ENCODE measurements around the gene BCL11B.

The BCL11B gene

DNA sequence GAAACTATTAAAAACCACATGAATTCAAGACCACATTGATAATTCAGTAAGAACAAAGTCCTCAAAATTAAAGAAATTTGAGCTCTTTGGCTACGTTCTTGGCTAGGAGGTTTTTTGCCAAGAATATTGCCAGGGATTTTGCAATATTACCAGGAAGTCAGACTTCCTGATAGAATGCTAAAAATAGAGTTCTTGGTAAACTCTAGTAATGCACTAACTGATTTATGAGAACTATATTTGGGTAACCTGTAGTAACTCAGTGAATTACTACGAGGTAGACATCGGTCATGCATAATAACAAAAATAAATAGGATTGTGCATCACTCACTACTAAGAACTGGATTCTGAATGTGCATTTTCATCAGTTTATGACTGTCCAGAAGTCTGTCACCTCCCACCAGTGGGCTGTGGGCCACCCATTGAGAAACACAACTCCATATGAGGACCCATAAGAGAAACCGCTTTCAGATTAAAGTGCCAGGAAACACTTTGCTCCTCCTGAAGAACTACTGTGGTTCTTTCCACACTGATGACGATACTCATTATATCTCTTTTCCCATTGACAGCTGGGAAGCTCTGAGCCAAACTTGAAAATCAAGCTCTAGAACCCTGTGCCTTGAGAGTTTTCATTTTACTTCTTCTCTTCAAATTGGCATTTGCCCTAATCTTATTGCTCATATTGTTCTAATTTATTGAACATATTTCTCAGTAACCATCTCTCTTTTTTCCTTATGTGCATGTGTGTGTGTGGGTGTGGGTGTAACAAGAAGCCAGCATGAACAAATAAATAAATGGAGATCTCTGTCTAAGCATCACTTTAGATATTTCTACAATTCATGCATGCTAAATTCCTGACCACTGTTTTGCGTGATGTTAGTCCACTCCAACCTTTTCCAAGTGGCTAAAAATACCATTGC, 116.6 kb downstream of the BCL11B start:
- no peak for DNase-seq

DNA sequence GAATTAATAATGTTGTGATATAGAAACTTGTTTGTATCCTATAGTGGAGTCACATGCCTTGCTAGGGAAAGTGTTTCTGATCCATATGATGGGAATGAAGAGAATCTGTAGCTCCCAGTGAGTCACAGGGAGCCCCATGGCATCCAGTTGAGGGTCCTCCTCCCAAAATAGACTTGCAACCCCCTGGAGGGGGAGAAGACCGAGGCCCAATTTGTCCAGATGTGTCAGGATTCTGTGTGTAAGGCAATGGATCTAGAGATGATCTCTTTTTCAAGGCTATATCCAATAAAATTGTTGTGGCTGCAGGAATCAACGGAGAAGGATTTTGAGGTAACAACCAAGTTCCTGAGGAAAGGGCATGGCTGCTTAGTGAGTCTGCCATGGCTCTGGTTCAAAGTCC, 121.8 kb downstream of the BCL11B start:
- DNase-seq: no peak

DNA sequence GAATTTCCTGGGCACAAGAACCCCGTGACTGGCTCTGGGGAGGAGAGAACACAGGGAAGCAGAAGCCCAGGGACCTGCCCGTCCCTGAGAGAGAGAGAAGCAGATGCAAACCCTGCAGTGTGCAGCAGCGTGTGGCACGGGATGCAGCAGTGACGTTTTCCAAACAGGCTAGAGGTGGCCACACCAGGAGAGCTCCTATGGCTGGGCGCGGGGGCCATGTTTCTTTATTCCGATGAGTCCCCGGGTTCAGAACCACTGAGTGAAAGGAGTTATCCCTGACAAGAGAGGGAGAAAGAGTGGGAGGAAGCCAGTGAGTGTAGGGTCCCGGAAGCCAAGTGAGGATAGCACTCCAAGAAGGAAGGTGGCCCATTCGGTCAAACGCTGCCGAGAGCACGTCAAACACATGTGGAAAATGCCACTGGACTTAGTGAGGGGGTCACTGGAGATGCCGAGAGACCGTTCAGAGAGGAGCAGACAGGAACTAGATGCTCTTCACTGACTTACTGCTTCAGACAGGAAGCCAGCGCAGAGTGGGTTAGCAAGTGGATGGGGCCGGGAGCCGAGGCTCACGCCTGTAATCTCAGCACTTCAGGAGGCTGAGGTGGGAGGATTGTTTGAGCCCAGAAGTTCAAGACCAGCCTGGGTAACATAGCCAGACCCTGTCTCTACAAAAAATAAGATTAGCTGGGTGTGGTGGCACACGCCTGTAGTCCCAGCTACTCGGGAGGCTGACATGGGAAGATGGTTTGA, 123.0 kb downstream of the BCL11B start:
- DNase-seq: no peak

DNA sequence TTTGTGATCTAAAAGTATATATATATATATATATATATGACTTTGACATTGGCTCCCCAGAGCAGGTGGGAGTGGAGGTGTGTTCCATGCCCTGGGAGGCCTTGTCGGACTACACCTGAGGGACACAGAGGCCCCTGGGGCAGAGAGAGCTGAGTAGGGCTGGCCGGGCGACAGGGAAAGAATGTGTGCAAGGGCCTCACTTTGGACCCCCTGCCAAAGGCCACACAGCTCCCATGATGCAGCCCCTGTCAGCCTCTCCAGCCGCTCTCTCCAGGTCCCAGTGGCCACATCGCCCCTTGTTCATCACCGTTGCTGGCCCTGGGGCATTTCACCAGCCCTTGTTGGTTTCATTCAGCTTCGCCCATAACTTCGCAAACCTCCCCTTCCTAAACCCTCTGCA, 123.9 kb downstream of the BCL11B start:
- DNase-seq: no peak

DNA sequence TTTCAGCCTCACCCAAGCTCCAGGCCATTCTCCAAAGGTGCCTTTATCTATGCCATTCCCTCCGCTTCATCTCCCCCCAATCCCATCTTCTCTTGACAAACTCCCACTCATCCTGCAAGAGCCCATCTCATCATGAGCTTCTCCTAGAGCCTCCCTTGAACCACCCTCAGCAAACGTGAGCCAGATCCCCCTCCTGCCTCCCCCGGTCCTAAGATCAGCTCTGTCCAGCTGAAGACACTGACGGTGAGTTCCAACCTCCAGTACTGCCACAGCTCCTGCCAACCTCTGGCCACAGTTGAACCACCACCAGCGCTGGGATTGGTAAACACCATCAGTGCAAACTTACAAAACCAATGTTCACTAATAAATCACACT, 124.6 kb downstream of the BCL11B start:
- no peak for DNase-seq

DNA sequence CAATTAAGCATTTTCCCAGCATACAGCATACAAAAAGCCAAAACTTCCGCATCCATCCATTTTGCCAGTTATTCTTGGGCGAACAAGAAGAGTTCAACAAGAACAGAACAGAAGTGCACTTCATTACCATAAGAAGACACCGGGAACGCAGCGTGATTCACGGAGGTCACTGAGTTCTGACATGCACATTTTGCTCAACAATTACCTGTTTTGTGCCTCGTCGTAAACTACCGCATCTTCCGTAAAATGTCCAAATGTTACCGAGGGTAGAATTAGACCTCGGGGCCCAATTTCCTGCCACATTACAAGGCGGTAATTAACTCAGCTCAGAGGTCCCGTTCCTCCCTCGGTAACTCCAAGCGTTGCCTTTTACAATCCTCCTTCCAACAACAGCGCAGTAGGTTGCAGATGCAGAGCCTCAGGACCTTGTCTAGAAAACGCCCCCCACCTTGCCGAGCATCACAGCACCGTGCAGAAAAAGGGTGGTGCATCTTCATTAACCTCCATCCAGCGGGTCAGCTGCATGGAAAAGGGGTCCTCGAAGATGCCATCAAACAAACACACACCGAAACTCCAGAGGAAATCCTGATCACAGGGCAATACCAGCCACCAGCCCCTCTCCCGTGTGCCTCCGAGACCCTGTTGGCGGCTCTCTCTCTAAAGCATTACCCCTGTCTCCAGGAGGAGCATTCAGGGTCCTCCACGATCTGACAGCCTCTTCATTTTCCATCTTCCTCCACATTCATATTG, 125.2 kb downstream of the BCL11B start:
- no peak for DNase-seq

DNA sequence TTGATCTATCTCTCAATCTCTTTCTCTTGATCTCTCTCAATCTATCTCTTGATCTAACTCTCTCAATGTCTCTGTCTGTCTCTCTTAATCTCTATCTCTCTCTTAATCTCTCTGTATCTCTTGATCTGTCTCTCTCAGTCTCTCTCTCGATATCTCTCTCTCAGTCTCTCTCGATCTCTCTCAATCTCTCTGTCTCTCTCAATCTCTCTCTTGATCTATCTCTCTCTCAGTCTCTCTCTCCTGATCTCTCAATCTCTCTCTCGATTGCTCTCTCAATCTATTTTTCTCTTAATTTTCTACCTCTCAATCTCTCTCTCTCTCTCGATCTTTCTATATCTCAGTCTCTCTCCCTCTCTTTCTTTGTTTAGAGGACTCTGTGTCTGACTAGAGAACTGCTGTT, 126.7 kb downstream of the BCL11B start:
- no peak for DNase-seq

DNA sequence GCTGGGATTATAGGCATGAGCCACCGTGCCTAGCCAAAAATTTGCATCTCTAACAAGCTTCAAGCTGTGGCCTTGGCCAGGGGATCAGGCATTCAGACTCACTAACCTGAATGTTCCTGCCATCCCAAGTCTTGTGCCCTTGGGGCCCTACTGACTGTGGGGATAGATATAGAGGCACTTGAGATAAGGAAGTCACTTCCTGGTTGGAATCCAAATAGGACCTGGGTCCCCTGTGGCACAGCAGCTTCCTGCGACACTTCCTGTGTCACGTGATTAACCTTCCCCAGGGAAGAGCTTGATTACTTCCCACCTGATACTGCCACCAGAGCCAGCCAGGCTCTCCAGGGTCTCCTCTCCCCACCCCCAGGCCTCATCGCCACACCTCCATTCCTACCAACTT, 128.2 kb downstream of the BCL11B start:
- DNase-seq: no peak

DNA sequence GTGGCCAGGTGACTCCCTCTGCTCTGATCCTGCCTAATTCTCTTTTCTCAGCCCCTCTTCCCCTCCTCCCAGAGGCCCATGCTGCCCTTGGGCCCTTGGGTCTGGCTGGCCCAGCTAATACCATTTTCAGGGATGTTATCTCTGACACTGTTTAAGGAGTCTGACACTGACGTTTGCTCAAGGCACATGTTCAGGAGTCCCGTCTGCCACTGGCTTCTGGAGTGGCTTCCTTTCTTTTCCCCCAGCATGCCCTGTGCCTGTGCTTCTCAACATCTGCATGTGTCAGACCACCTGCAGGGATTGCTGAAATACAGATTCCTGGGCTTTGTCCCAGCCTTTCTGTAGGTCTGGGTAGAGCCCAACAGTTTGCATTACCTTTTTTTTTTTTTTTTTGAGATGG, 128.9 kb downstream of the BCL11B start:
- DNase-seq: no peak

DNA sequence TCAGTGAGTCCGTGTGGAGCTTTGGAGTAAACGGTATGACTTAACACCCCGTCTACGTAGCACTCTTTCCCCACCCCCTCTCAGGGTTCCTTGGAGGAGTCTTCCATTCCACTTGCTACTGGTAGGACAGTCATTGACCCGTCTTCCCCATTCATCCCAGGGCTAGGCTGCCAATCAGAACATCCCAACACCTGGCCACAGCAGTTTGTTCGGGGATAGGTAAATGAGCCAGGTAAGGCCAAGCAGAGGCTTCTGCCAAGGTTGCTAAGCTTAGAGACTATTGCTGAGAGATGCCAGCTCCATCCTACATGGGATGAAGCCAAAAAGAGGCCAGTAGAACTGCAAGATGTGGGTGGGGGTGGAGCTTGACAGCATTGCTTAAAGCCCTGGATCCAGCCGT, 130.8 kb downstream of the BCL11B start:
- DNase-seq: no peak

DNA sequence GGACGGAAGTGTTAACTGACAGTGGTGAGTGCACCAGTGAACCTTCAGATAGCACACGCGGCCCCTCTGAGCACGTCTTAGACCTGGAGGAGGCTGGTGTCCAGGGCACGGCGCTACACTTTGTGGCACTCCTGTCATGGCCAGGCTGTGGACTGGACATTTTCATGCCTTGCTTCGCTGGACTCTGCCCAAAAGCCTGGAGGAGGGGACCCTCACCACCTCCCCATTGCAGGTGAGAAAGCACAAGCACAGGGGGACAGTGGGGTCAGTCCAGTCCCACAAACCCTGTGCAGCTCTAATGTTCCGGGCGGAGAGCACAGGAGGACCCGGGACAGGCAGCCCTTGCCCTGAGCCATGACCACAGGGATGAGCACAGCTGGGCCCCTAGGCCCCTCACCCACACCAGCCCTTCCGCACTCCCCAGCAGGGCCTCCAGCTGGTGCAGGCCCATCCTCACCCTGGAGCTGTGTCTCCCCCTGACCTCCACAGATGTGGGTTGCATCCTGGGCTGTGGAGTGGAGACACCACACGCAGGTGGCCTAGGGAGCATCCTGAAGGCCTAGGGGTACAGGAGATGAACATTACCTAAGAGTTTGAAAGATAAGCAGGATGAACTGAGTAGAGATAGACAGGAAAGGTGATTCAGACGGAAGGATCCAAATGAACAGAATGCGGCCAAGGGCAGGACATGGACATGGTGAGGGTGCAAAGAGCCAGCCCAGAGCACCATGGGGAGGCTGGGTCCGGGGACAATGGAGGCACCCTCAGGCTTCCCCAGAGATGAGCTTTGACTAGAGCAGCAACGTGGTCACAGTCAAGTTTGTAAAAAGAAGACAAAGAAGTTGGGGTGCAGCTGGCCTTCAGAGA, 132.8 kb downstream of the BCL11B start:
- no peak for DNase-seq

DNA sequence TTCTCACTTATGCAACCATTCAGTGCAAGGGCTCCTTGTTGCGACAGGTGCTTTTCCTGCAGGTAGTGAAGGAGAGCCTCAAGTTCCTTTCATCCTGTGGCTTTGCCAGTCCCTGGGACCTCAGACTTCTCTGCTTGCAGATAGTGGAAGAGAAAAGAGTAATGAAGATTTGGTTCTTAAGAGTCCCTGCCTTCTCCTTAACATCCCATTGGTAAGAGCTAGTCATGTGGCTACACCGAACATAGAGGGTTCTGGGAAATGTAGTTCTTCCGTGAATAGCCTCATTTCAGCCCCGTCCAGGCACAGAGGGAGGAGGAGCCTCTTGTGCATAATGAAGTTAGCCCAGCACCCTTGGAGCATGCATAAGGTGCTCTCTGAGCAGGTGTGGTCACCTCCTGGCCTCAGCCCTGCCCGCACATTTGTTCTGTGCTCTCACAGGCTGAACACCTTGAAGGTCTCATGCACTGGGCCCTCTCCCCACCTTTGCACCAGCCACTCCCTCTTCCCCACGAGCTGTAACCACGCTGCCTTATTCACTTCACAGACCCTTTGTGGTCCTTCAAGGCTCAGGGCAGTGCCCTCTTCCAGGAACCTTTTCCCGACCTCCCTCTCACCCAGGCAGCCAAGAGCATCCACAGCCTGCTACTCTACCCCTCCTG, 134.0 kb downstream of the BCL11B start:
- DNase-seq: no peak

DNA sequence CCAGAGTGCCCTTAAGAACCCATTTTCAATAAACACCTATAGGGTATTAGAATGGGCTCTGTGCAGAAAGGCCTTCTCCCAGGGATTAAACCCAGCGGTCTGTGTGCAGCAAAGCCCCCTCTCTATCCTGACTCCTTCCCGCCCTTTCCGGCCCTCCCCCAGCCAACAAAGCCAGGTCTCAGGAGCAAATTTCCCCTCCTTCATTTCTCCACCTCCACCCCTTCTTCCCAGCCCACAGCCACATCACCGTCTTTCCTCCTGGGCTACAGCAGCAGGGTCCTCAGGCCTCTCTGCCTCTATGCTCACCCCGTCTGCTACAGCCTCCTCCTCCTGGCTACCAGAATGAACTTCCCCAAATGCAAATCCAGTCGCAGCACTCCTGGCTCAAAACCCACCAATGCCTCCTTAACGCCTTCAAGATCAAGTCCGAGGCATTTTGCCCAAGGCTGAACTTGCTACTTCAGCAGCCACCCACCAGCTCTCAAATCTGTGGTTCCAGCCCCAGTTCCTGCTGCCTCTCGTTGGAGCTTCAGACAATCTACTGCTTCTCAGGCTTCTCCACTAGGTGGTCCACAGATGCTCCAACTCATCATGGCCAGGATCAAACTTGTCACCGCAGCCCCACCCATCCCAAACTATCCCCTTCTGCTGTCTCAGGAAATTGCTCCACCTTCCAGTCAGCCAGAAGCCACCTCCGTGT, 134.8 kb downstream of the BCL11B start:
- DNase-seq: no peak

DNA sequence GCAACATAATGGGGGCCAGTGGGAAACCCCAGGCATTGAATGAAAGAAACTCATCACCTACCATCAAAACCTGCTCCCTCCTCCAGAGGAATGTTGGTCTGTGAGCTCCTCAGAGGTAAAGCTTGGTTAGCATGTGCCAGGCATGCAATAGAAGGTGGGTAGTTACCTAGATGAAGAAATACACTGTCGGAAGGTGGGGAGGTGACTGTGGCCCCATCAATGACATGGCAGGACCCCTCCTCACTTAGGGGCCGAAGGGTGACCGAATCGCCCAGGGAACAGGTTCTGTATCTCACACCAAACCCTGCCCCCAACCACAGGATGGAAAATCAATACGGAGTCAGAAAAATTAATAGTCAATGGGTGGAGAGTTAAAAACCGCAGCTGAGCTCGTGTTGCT, 135.6 kb downstream of the BCL11B start:
- DNase-seq: no peak

DNA sequence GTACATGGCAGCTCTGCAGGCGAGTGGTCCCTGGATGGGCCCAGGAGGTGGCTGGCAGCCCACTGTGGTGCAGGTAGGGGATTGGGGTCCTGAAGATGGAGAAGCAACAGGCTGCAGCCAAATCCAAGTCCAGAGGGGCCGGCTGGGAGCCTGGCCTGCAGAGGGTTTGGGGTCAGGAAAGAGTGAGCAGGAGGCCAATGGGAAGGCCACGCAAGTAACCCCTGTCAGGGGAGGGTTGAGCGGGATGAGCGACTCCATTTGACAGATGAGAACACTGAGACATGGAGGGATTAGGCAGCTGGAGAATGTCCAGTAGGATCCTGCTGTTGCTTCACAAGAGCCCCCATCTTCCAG, 136.0 kb downstream of the BCL11B start:
- no peak for DNase-seq

DNA sequence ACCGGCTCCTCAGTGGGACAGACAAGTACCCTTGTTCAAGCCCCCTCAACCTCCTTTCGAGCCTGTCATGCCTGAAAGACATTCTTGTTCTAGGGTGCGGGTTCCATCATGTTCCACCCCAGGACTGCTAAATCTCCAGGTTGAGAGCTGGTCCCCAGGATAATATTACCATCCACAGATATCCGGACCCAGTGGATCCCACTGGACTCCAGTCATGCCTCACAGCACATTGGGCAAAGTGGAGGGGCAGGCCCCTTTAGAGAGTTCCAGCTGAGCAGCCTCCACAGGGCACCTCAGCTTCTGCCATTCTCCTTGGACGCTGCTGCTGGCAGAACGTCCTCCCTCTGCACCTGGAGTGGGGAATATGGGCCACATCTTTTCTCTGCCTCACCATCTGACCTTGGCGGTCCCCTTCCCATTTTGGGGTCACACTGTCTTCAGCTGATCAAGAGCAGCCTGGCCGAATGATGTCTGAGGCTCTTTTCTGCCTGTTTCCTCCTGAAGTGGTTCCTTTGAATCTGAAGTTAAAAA, 137.4 kb downstream of the BCL11B start:
- no peak for DNase-seq

DNA sequence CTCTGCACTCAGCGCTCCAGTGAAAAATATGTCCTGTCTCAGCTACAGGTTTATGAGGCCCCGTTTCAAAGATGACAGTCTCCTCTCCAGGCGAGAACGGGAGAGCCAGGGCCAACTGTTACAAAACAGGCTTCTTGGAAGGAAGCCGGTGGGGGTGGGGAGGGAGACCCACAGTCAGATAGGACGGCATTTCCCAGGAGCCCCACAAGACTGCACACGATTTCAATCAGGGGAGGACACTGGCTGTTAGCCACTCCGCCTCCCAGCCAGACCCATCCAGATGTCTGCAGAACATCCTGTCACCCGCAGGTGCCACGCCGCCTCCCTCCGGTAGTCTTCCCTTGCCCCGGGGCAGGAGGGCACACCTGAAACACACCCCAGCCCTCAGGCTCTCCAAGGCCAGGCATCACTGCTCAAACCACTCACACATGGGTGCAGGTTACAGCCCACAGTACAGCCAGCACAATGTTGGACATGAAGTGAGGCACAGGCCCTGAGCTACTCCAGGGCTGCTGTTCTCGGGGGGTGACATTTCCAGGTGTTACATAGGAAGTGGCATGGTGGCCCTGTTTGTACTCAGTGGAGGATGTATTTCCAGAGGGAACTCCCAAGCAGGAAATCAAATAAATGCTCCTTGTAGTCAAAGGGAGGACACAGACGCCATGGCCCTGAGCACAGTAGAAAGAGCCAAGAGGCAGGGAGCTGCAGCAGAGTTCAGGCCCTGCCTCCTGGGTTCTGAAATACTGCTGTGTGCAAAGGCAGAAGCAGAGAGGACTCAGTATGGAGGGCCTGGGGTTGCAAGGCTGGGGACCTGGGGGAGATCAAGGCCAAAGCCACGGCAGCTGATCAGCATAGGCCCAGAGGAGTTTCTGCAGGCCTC, 138.1 kb downstream of the BCL11B start:
- DNase-seq: no peak

DNA sequence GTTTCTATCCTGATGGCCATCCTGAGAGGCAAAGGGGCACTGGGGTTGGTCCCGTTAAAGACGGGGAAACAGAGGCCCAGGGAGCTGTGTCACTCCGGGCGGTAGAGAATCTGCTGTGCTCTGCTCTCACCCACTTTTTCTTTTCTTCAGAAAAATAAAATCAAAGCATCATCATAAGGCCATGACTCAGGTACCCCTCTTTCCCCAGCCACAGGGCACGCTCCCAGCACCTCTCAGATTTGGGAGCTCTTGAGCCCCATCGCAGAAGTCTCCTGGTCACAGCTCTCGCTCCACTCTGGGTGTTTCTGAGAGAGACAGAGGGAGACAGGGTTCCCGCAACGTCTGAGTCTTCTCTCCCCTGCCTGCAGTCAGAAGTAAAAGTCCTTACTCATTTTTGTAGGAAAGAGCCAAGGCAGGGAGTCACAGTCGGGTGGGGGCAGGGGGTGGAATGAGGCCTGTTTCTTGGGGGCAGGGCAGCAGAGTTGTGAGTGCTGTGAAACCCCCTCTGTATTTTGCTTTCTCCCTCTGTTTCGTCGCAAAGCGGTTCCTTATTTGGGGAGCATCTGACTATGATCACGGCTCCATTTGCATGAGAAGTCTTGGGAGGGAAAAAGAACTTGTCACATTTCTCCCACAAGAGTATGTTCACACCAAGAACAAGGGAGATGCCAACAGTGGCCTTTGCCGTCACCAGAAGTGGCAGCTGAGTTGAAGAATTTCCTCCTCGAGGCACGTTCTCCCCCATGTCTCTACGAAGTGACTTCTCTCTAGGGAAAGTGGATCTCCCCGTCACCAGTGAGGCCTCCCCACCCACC, 139.0 kb downstream of the BCL11B start:
- no peak for DNase-seq

DNA sequence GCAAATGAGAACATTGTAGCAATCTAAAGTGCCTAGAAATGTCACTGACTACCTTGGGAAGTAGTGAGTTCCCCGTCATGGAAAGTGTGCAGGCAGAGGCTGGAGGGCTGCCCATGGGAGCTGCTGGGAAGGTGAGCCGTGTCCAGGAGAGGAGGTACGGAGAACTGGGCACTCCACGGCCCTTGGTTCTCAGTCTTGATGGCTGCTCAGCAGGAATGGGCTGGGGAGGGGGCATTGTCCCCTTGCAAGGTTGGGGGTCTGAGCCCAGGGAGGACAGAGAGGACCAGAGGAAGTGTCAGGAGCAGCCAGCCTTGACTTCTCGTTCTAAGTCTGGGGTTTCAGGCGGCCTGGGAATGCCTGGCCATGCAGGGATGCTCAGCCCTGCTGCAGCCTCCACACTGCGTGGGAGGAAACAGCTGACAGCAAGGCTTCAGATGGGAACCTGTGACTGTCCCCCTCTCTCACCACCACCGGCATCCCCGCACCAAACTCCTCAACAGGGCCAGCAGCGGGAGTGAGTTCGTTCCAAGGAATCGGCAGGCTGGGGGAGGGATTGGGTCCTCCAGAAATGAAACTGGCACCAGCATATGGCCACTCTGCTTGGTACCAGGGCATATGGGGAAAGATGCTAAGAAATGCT, 140.2 kb downstream of the BCL11B start:
- DNase-seq: no peak
